Trophoblast cell (in vitro differentiated cells and primary cell): ENCODE data around the gene PRC1.
"Not testable (repeated sequence)": the region's sequence is repeated elsewhere in the genome, so short reads cannot be mapped to it uniquely, and the experiment has no call there.

Experiments used
- DNase-seq, 2 donors: peaks; one replicate each; pipeline ENCODE4 v3.0.0-alpha.2; 2016
- H2AFZ ChIP-seq: 2 replicates; pipeline ENCODE4 v1.6.1; 2013; ENCODE audit warnings: low read length, moderate library complexity, mild to moderate bottlenecking; ENCODE audit not compliant: insufficient read depth, poor library complexity
- H2AK5ac ChIP-seq: 2 replicates; pipeline ENCODE4 v1.6.1; 2013; ENCODE audit warnings: mild to moderate bottlenecking, low read length
- H2BK120ac ChIP-seq: 2 replicates; pipeline ENCODE4 v1.6.1; 2013; ENCODE audit warnings: low read length, mild to moderate bottlenecking, moderate library complexity; ENCODE audit not compliant: insufficient read depth, poor library complexity
- H2BK12ac ChIP-seq: 2 replicates; pipeline ENCODE4 v1.6.1; 2013; ENCODE audit warnings: mild to moderate bottlenecking, low read length, moderate library complexity
- H2BK5ac ChIP-seq: 2 replicates; pipeline ENCODE4 v1.6.1; 2013; ENCODE audit warnings: low read length, low read depth, moderate library complexity, mild to moderate bottlenecking; ENCODE audit not compliant: poor library complexity
- H3K14ac ChIP-seq: 2 replicates; pipeline ENCODE4 v1.6.1; 2013; ENCODE audit warnings: mild to moderate bottlenecking, low read length
- H3K18ac ChIP-seq: 2 replicates; pipeline ENCODE4 v1.6.1; 2013; ENCODE audit warnings: mild to moderate bottlenecking, low read length
- H3K23ac ChIP-seq: 2 replicates; pipeline ENCODE4 v1.6.1; 2013; ENCODE audit warnings: low read length
- H3K27ac ChIP-seq: 2 replicates; pipeline ENCODE4 v1.5.1; 2013; ENCODE audit warnings: low read depth, mild to moderate bottlenecking, inconsistent platforms, low read length, moderate library complexity
- H3K27me3 ChIP-seq: 2 replicates; pipeline ENCODE4 v1.6.1; 2013; ENCODE audit warnings: inconsistent platforms, mild to moderate bottlenecking, low read length, moderate library complexity; ENCODE audit not compliant: insufficient read depth
- H3K36me3 ChIP-seq, 2 experiments: 1 replicate in 1 of 2; 2 replicates in 1 of 2; pipeline ENCODE4 v1.6.1; 2013; ENCODE audit warnings: low read length in 2 of 2, mild to moderate bottlenecking in 2 of 2, moderate library complexity in 1 of 2; ENCODE audit not compliant: insufficient read depth in 2 of 2, control insufficient read depth in 1 of 2
- H3K4ac ChIP-seq: 2 replicates; pipeline ENCODE4 v1.6.1; 2013; ENCODE audit warnings: low read depth, mild to moderate bottlenecking, low read length, moderate library complexity
- H3K4me1 ChIP-seq, 2 experiments: 1 replicate in 1 of 2; 2 replicates in 1 of 2; pipeline ENCODE4 v1.6.1; 2013; ENCODE audit warnings: low read length in 2 of 2, mild to moderate bottlenecking in 2 of 2, moderate library complexity in 1 of 2; ENCODE audit not compliant: insufficient read depth in 2 of 2, control insufficient read depth in 1 of 2
- H3K4me2 ChIP-seq: 2 replicates; pipeline ENCODE4 v1.6.1; 2013; ENCODE audit warnings: inconsistent platforms, mild to moderate bottlenecking, low read length, moderate library complexity
- H3K4me3 ChIP-seq: 2 replicates; pipeline ENCODE4 v1.5.1; 2013; ENCODE audit warnings: mild to moderate bottlenecking, low read depth, low read length, inconsistent platforms
- H3K79me1 ChIP-seq: one replicate; pipeline ENCODE4 v1.6.1; 2013; ENCODE audit warnings: low read length
- H3K79me2 ChIP-seq: 2 replicates; pipeline ENCODE4 v1.6.1; 2013; ENCODE audit warnings: low read length, mild to moderate bottlenecking; ENCODE audit not compliant: control insufficient read depth, insufficient read depth, poor library complexity
- H3K9ac ChIP-seq: 2 replicates; pipeline ENCODE4 v1.6.1; 2013; ENCODE audit warnings: mild to moderate bottlenecking, low read length
- H3K9me3 ChIP-seq: 2 replicates; pipeline ENCODE4 v1.6.1; 2013; ENCODE audit warnings: low read depth, mild to moderate bottlenecking, control low read depth, inconsistent platforms, low read length; ENCODE audit not compliant: insufficient read depth
- H4K12ac ChIP-seq: 2 replicates; pipeline ENCODE4 v1.6.1; 2013; ENCODE audit warnings: low read depth, mild to moderate bottlenecking, low read length, moderate library complexity
- H4K8ac ChIP-seq: 2 replicates; pipeline ENCODE4 v1.6.1; 2013; ENCODE audit warnings: low read depth, mild to moderate bottlenecking, low read length, moderate library complexity
- H4K91ac ChIP-seq: one replicate; pipeline ENCODE4 v1.6.1; 2013; ENCODE audit warnings: low read depth, mild to moderate bottlenecking, low read length, moderate library complexity
- WGBS: extraction: QIAGEN DNeasy Blood & Tissue Kit; methylation state at CpG from one replicate; pipeline ENCODE4 v1.1.7; 2013; ENCODE audit warnings: missing lambda C conversion rate; ENCODE audit not compliant: insufficient read length, insufficient coverage; ENCODE audit errors: extremely low coverage; 5-methylcytosine and 5-hydroxymethylcytosine counted together

Gene PRC1

GRCh38 chr15:90929246-90930019 lies 64.9 kb downstream of the PRC1 start:
- H3K4me2 ChIP-seq: no peak overlapping the region
- no peak overlapping the region for H3K4me3 ChIP-seq
- 100% methylated on average over 2 of the region's 21 CpGs for WGBS
- no peaks in the 10 kb centered on the region for H3K27me3 ChIP-seq
- H3K18ac ChIP-seq: no peak overlapping the region
- no peaks in the 10 kb centered on the region for H3K36me3 ChIP-seq
- H3K9ac ChIP-seq: no peak overlapping the region
- H2AK5ac ChIP-seq: no peak overlapping the region
- H4K91ac ChIP-seq: no peak overlapping the region
- no peak overlapping the region for H3K4ac ChIP-seq
- peaks cover 3% of the 10 kb centered on the region for H3K79me1 ChIP-seq
- no peaks in the 10 kb centered on the region for H3K9me3 ChIP-seq
- H4K12ac ChIP-seq: no peak overlapping the region
- peaks cover 0 to 1% of the 10 kb centered on the region in 2 experiments for H3K4me1 ChIP-seq
- no peak overlapping the region for H3K14ac ChIP-seq
- no peak overlapping the region for H3K23ac ChIP-seq
- no peak overlapping the region for H3K27ac ChIP-seq
- H2AFZ ChIP-seq: no peak overlapping the region
- H3K79me2 ChIP-seq: peaks cover 4% of the 10 kb centered on the region
- no peak overlapping the region for H2BK12ac ChIP-seq
- H2BK120ac ChIP-seq: no peak overlapping the region
- no peak for DNase-seq
- H4K8ac ChIP-seq: no peak overlapping the region
- no peak overlapping the region for H2BK5ac ChIP-seq

GRCh38 chr15:90928106-90928505 lies 66.2 kb downstream of the PRC1 start:
- not testable (repeated sequence) for H4K8ac ChIP-seq, H3K4ac ChIP-seq, H2BK5ac ChIP-seq, H4K91ac ChIP-seq, H4K12ac ChIP-seq, H3K9me3 ChIP-seq, H2AFZ ChIP-seq, H3K36me3 ChIP-seq, H3K79me2 ChIP-seq, H3K18ac ChIP-seq, H3K23ac ChIP-seq, H2AK5ac ChIP-seq, H3K27ac ChIP-seq, H3K4me1 ChIP-seq, H3K4me2 ChIP-seq, DNase-seq, H3K79me1 ChIP-seq, H2BK12ac ChIP-seq, H3K14ac ChIP-seq, H3K4me3 ChIP-seq, H3K9ac ChIP-seq, H3K27me3 ChIP-seq, H2BK120ac ChIP-seq
- no CpG with 5 or more reads among the region's 7 CpGs for WGBS

- H3K27me3 ChIP-seq, H3K18ac ChIP-seq, H2BK12ac ChIP-seq, H3K4me2 ChIP-seq, H3K9ac ChIP-seq, H3K9me3 ChIP-seq, H4K12ac ChIP-seq, H2AK5ac ChIP-seq, H4K8ac ChIP-seq, H2BK120ac ChIP-seq, H3K79me1 ChIP-seq, H2BK5ac ChIP-seq, H3K14ac ChIP-seq, H3K23ac ChIP-seq, H3K4me3 ChIP-seq, H4K91ac ChIP-seq, H3K27ac ChIP-seq, H3K4me1 ChIP-seq, H3K4ac ChIP-seq, H3K79me2 ChIP-seq, H2AFZ ChIP-seq, H3K36me3 ChIP-seq: not testable (repeated sequence)
- no CpG with 5 or more reads among the region's 10 CpGs for WGBS
- DNase-seq: peak; percentile 63 to 85
Measured at GRCh38 chr15:90926766-90927165, 67.6 kb downstream of the PRC1 start.

GRCh38 chr15:90924375-90924774 lies 70.0 kb downstream of the PRC1 start:
- H3K27ac ChIP-seq: no peak overlapping the region
- H2AFZ ChIP-seq: no peak overlapping the region
- DNase-seq: no peak
- H4K8ac ChIP-seq: no peak overlapping the region
- peaks cover 12 to 13% of the 10 kb centered on the region in 2 experiments for H3K36me3 ChIP-seq
- no peaks in the 10 kb centered on the region for H3K79me2 ChIP-seq
- no peaks in the 10 kb centered on the region for H3K79me1 ChIP-seq
- H3K18ac ChIP-seq: no peak overlapping the region
- no peak overlapping the region for H3K4me3 ChIP-seq
- no peak overlapping the region for H3K4ac ChIP-seq
- no CpG with 5 or more reads among the region's 5 CpGs for WGBS
- no peaks in the 10 kb centered on the region for H3K27me3 ChIP-seq
- H2BK5ac ChIP-seq: no peak overlapping the region
- no peak overlapping the region for H2BK12ac ChIP-seq
- H2BK120ac ChIP-seq: no peak overlapping the region
- H3K9me3 ChIP-seq: no peaks in the 10 kb centered on the region
- H3K4me2 ChIP-seq: no peak overlapping the region
- H3K14ac ChIP-seq: no peak overlapping the region
- no peak overlapping the region for H2AK5ac ChIP-seq
- H3K23ac ChIP-seq: no peak overlapping the region
- H3K9ac ChIP-seq: no peak overlapping the region
- H4K12ac ChIP-seq: no peak overlapping the region
- no peaks in the 10 kb centered on the region for H3K4me1 ChIP-seq
- no peak overlapping the region for H4K91ac ChIP-seq
